Upper lobe of left lung (tissue), 6 donors: ENCODE results near the gene EIF5AL1. TPM values are rescaled to one million over a fixed set of nuclear protein-coding genes. Genes with fewer than 3 reads are reported as not detected.
"Not testable (repeated sequence)": the region's sequence is repeated elsewhere in the genome, so short reads cannot be mapped to it uniquely, and the experiment has no call there.

Experiments used
- ATAC-seq, 2 donors: fragments of 200-7000 bp; cut with Tn5 transposase; one replicate each; pipeline ENCODE4 v1.9.1; 2022; ENCODE audit warnings: mild to moderate bottlenecking in 2 of 2, moderate library complexity in 2 of 2; ENCODE audit not compliant: low FRiP score in 2 of 2
- DNase-seq, 2 donors: peaks; one replicate each; pipeline ENCODE4 v3.0.0-alpha.2; 2019 to 2020
- H3K27ac ChIP-seq, 4 donors: fragments of 200-600 bp; sonication (generic); one replicate each; pipeline ENCODE4 v1.5.1; 2016 to 2019
- H3K27me3 ChIP-seq, 4 donors: fragments of 200-600 bp; sonication (generic); one replicate each; pipeline ENCODE4 v1.5.1; 2017 to 2019
- H3K36me3 ChIP-seq, 4 donors: fragments of 200-600 bp; sonication (generic); one replicate each; pipeline ENCODE4 v1.5.1; 2016 to 2019
- H3K4me1 ChIP-seq, 4 donors: fragments of 200-600 bp; sonication (generic); one replicate each; pipeline ENCODE4 v1.5.1; 2018 to 2019
- H3K4me3 ChIP-seq, 4 donors: fragments of 200-600 bp; sonication (generic); one replicate each; pipeline ENCODE4 v1.5.1; 2017 to 2019; ENCODE audit warnings: mild to moderate bottlenecking in 2 of 4, moderate library complexity in 1 of 4
- H3K9me3 ChIP-seq, 4 donors: fragments of 200-600 bp; sonication (generic); one replicate each; pipeline ENCODE4 v1.5.1; 2018 to 2019
- EP300 ChIP-seq, 4 donors: sonication (generic); formaldehyde crosslinking; IDR thresholded peaks; one replicate each; pipeline ENCODE4 v1.5.1; 2017; ENCODE audit warnings: antibody characterized with exemption in 4 of 4, control low read depth in 2 of 4
- POLR2A ChIP-seq, 4 donors: fragments of 450-650 bp; IDR thresholded peaks; one replicate each; pipeline ENCODE4 v1.5.1; 2016 to 2017; ENCODE audit warnings: antibody characterized with exemption in 4 of 4, mild to moderate bottlenecking in 2 of 4
- POLR2AphosphoS5 ChIP-seq, 2 donors: sonication (generic); formaldehyde crosslinking; IDR thresholded peaks; one replicate each; pipeline ENCODE4 v1.5.1; 2017; ENCODE audit warnings: antibody characterized with exemption in 2 of 2
- WGBS, 2 donors: methylation state at CpG; one replicate each; pipeline ENCODE4 v1.1.5; 2017 to 2018; 5-methylcytosine and 5-hydroxymethylcytosine counted together
- total RNA-seq, 6 donors: library from RNA; depleted of rRNA in 4 of 6; stranded (reverse); fragments of >200 nt in 4 of 6; gene quantifications; one replicate each; pipeline versions ENCODE4 v1.1.0 to v1.2.1, GENCODE V29; 2016 to 2021
- TF ChIP-seq, protein P1 (sequence below), 6 experiments: fragments of 450-650 bp in 4 of 6; fragments of 200-600 bp in 2 of 6; sonication (generic) in 2 of 6; IDR thresholded peaks; one replicate each; pipeline ENCODE4 v1.5.1; 2016 to 2019; ENCODE audit warnings: antibody characterized with exemption in 6 of 6
- donor health status: DM: no; HTN: no; CAD: no; lungs with moderate emphysema.
- donor health status: DM: no; HTN: yes; CAD: no; lungs with severe emphysema.

The EIF5AL1 gene
- total RNA-seq: under 1 TPM in 4 of 6 donors, not detected in 2; 0.07 to 0.37 (median 0.15) TPM

DNA sequence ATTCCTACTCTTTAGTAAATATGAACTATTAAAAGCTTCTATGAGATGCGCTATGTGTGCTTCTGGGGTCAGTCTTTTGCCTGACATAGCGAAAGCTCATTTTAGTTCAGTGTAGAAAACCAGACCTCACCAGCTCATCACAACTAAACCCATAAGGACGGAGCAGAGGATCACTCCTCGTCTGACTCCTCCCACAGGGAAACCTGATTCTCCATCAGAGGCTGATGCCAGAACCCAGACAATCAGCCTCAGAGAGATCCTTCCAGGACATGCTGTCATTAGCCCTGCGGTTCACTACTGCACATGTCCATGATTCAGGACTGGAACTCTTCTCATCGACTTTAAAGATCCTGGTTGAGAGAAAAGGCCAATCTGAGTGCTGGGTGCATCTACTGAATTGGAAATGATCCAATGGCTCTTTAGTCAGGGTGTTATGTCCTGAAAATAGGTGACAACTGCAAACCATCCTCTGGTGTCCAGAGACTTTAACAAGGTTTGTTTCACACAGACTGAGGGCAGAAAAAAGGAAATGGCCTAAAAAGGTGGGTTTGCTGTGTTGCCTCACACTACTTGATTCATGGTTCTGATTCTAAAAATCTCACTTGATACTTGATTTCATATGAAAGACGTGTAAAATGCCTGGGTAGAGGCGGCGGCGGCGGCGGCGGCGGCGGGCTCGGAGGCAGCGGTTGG, at the start of gene EIF5AL1:
TSS of gene EIF5AL1 (plus strand) at position 643 of the 693 bp plus-strand sequence. CDS start 117 bp downstream, outside the sequence.
- 86 to 89% methylated on average over 5 to 13 of the region's 17 CpGs for WGBS, 2 donors
- H3K4me1 ChIP-seq, H3K27ac ChIP-seq, H3K4me3 ChIP-seq, H3K27me3 ChIP-seq, H3K9me3 ChIP-seq, H3K36me3 ChIP-seq: not testable (repeated sequence)
- DNase-seq: peak in 1 of 2 donors; percentile 34
- peak in 1 of 2 donors; percentile 6 for ATAC-seq

- TF ChIP-seq POLR2AphosphoS5 (IDR thresholded peaks at IDR 0.05): peak in 1 of 2 donors; percentile 8
- no peak for TF ChIP-seq POLR2A (IDR thresholded peaks at IDR 0.05)
- no peak for TF ChIP-seq EP300 (IDR thresholded peaks at IDR 0.05)
- H3K27me3 ChIP-seq: no peaks in the 10 kb centered on the region
- H3K4me3 ChIP-seq: no peak overlapping the region
- no peaks in the 10 kb centered on the region for H3K9me3 ChIP-seq
- H3K27ac ChIP-seq: peak overlapping the region in 1 of 4 donors; percentile 35
- H3K36me3 ChIP-seq: no peaks in the 10 kb centered on the region
- ATAC-seq: peak in 1 of 2 donors; percentile 37
- WGBS, 2 donors: 80 to 86% methylated on average over 4 to 10 of the region's 10 CpGs
- peaks cover 0 to 10% (median 2%) of the 10 kb centered on the region in 4 donors for H3K4me1 ChIP-seq
- DNase-seq: peak in 1 of 2 donors; percentile 23
Observed at GRCh38 chr10:79463578-79464496, 48.5 kb upstream of the EIF5AL1 start.

GRCh38 chr10:79465341-79465740, 47.0 kb upstream of the EIF5AL1 start:
- DNase-seq (no peak), ATAC-seq (no peak)
- WGBS, 2 donors: 94 to 96% methylated on average over 3 of the region's 3 CpGs
- Histone ChIP-seq H3K4me1 (peaks cover 0 to 10% (median 2%) of the 10 kb centered on the region in 4 donors), H3K4me3 (no peak overlapping the region), H3K36me3 (no peaks in the 10 kb centered on the region), H3K9me3 (no peaks in the 10 kb centered on the region), H3K27me3 (no peaks in the 10 kb centered on the region), H3K27ac (no peak overlapping the region)
- TF ChIP-seq POLR2AphosphoS5 (IDR thresholded peaks at IDR 0.05) (no peak), POLR2A (IDR thresholded peaks at IDR 0.05) (no peak), EP300 (IDR thresholded peaks at IDR 0.05) (no peak)
- TF ChIP-seq, protein P1, sequence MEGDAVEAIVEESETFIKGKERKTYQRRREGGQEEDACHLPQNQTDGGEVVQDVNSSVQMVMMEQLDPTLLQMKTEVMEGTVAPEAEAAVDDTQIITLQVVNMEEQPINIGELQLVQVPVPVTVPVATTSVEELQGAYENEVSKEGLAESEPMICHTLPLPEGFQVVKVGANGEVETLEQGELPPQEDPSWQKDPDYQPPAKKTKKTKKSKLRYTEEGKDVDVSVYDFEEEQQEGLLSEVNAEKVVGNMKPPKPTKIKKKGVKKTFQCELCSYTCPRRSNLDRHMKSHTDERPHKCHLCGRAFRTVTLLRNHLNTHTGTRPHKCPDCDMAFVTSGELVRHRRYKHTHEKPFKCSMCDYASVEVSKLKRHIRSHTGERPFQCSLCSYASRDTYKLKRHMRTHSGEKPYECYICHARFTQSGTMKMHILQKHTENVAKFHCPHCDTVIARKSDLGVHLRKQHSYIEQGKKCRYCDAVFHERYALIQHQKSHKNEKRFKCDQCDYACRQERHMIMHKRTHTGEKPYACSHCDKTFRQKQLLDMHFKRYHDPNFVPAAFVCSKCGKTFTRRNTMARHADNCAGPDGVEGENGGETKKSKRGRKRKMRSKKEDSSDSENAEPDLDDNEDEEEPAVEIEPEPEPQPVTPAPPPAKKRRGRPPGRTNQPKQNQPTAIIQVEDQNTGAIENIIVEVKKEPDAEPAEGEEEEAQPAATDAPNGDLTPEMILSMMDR (IDR thresholded peaks at IDR 0.05): no peak

GRCh38 chr10:79468015-79468560, 44.2 kb upstream of the EIF5AL1 start:
- ATAC-seq (peak; percentile 45), DNase-seq (no peak)
- peaks cover 0 to 10% (median 2%) of the 10 kb centered on the region in 4 donors for H3K4me1 ChIP-seq
- no peaks in the 10 kb centered on the region for H3K36me3 ChIP-seq
- WGBS, 2 donors: 86% methylated on average over 3 of the region's 3 CpGs
- H3K27ac ChIP-seq: peak overlapping the region in 3 of 4 donors; percentile 45 to 68 (median 52)
- no peaks in the 10 kb centered on the region for H3K9me3 ChIP-seq
- TF ChIP-seq POLR2A (IDR thresholded peaks at IDR 0.05): no peak
- TF ChIP-seq POLR2AphosphoS5 (IDR thresholded peaks at IDR 0.05): no peak
- TF ChIP-seq EP300 (IDR thresholded peaks at IDR 0.05): no peak
- TF ChIP-seq, protein P1 (IDR thresholded peaks at IDR 0.05): no peak
- H3K27me3 ChIP-seq: no peaks in the 10 kb centered on the region
- H3K4me3 ChIP-seq: no peak overlapping the region

DNA sequence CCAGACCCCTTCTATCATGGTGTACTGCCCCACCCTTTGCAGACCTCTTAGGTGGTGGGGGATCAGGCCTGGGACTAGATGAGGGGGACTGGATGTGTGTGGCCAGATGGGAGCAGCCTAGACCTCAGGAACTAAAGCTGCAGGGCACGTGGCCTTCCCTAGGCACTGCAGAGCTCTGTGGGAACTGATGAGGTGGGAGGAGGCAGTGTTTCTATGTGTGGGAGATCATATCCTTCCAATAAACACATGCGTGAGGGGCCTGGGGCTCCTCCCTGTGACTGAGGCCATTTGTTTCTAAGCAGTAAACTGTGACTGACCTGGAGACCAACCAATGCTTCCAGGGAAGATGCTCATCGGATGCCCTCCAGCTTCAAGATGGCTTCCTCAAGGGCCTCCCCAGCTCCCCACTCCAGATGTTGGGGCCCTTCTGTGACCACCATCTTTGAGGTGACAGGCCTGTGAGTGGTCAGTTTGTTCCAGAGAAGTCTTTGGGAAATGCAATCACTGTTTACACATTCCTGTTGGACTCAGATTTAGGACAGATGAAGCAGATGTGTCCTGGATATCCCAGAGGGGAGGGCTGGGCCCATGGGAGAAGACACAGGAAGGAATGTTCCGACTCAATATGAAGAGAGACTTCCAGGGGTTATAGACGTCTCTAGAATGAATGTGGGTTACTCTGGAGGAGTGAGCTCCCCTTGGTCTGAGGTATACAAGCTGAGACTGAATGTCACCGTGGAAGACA, 43.3 kb upstream of the EIF5AL1 start:
- H3K27ac ChIP-seq: peak overlapping the region in 2 of 4 donors; percentile 14 to 68
- DNase-seq: no peak
- WGBS, 2 donors: 76 to 77% methylated on average over 5 to 6 of the region's 6 CpGs

More for the DNA sequence above, 43.3 kb upstream of the EIF5AL1 start:
- H3K9me3 ChIP-seq: no peaks in the 10 kb centered on the region
- TF ChIP-seq POLR2AphosphoS5 (IDR thresholded peaks at IDR 0.05) (no peak), POLR2A (IDR thresholded peaks at IDR 0.05) (no peak), EP300 (IDR thresholded peaks at IDR 0.05) (no peak)
- TF ChIP-seq, protein P1 (IDR thresholded peaks at IDR 0.05): no peak
- H3K4me1 ChIP-seq: peaks cover 0 to 10% (median 2%) of the 10 kb centered on the region in 4 donors
- H3K4me3 ChIP-seq: no peak overlapping the region
- no peaks in the 10 kb centered on the region for H3K27me3 ChIP-seq
- H3K36me3 ChIP-seq: no peaks in the 10 kb centered on the region
- ATAC-seq: no peak
